Trophoblast cell (in vitro differentiated cells and primary cell): ENCODE results near the gene MUCL3.

ENCODE experiments used
- DNase-seq, 2 donors: peaks; one replicate each; pipeline ENCODE4 v3.0.0-alpha.2; 2016
- H2AFZ ChIP-seq: 2 replicates; pipeline ENCODE4 v1.6.1; 2013; ENCODE audit warnings: low read length, moderate library complexity, mild to moderate bottlenecking; ENCODE audit not compliant: insufficient read depth, poor library complexity
- H2AK5ac ChIP-seq: 2 replicates; pipeline ENCODE4 v1.6.1; 2013; ENCODE audit warnings: mild to moderate bottlenecking, low read length
- H2BK120ac ChIP-seq: 2 replicates; pipeline ENCODE4 v1.6.1; 2013; ENCODE audit warnings: low read length, mild to moderate bottlenecking, moderate library complexity; ENCODE audit not compliant: insufficient read depth, poor library complexity
- H2BK12ac ChIP-seq: 2 replicates; pipeline ENCODE4 v1.6.1; 2013; ENCODE audit warnings: mild to moderate bottlenecking, low read length, moderate library complexity
- H2BK5ac ChIP-seq: 2 replicates; pipeline ENCODE4 v1.6.1; 2013; ENCODE audit warnings: low read length, low read depth, moderate library complexity, mild to moderate bottlenecking; ENCODE audit not compliant: poor library complexity
- H3K14ac ChIP-seq: 2 replicates; pipeline ENCODE4 v1.6.1; 2013; ENCODE audit warnings: mild to moderate bottlenecking, low read length
- H3K18ac ChIP-seq: 2 replicates; pipeline ENCODE4 v1.6.1; 2013; ENCODE audit warnings: mild to moderate bottlenecking, low read length
- H3K23ac ChIP-seq: 2 replicates; pipeline ENCODE4 v1.6.1; 2013; ENCODE audit warnings: low read length
- H3K27ac ChIP-seq: 2 replicates; pipeline ENCODE4 v1.5.1; 2013; ENCODE audit warnings: low read depth, mild to moderate bottlenecking, inconsistent platforms, low read length, moderate library complexity
- H3K27me3 ChIP-seq: 2 replicates; pipeline ENCODE4 v1.6.1; 2013; ENCODE audit warnings: inconsistent platforms, mild to moderate bottlenecking, low read length, moderate library complexity; ENCODE audit not compliant: insufficient read depth
- H3K36me3 ChIP-seq, 2 experiments: 1 replicate in 1 of 2; 2 replicates in 1 of 2; pipeline ENCODE4 v1.6.1; 2013; ENCODE audit warnings: low read length in 2 of 2, mild to moderate bottlenecking in 2 of 2, moderate library complexity in 1 of 2; ENCODE audit not compliant: insufficient read depth in 2 of 2, control insufficient read depth in 1 of 2
- H3K4ac ChIP-seq: 2 replicates; pipeline ENCODE4 v1.6.1; 2013; ENCODE audit warnings: low read depth, mild to moderate bottlenecking, low read length, moderate library complexity
- H3K4me1 ChIP-seq, 2 experiments: 1 replicate in 1 of 2; 2 replicates in 1 of 2; pipeline ENCODE4 v1.6.1; 2013; ENCODE audit warnings: low read length in 2 of 2, mild to moderate bottlenecking in 2 of 2, moderate library complexity in 1 of 2; ENCODE audit not compliant: insufficient read depth in 2 of 2, control insufficient read depth in 1 of 2
- H3K4me2 ChIP-seq: 2 replicates; pipeline ENCODE4 v1.6.1; 2013; ENCODE audit warnings: inconsistent platforms, mild to moderate bottlenecking, low read length, moderate library complexity
- H3K4me3 ChIP-seq: 2 replicates; pipeline ENCODE4 v1.5.1; 2013; ENCODE audit warnings: mild to moderate bottlenecking, low read depth, low read length, inconsistent platforms
- H3K79me1 ChIP-seq: one replicate; pipeline ENCODE4 v1.6.1; 2013; ENCODE audit warnings: low read length
- H3K79me2 ChIP-seq: 2 replicates; pipeline ENCODE4 v1.6.1; 2013; ENCODE audit warnings: low read length, mild to moderate bottlenecking; ENCODE audit not compliant: control insufficient read depth, insufficient read depth, poor library complexity
- H3K9ac ChIP-seq: 2 replicates; pipeline ENCODE4 v1.6.1; 2013; ENCODE audit warnings: mild to moderate bottlenecking, low read length
- H3K9me3 ChIP-seq: 2 replicates; pipeline ENCODE4 v1.6.1; 2013; ENCODE audit warnings: low read depth, mild to moderate bottlenecking, control low read depth, inconsistent platforms, low read length; ENCODE audit not compliant: insufficient read depth
- H4K12ac ChIP-seq: 2 replicates; pipeline ENCODE4 v1.6.1; 2013; ENCODE audit warnings: low read depth, mild to moderate bottlenecking, low read length, moderate library complexity
- H4K8ac ChIP-seq: 2 replicates; pipeline ENCODE4 v1.6.1; 2013; ENCODE audit warnings: low read depth, mild to moderate bottlenecking, low read length, moderate library complexity
- H4K91ac ChIP-seq: one replicate; pipeline ENCODE4 v1.6.1; 2013; ENCODE audit warnings: low read depth, mild to moderate bottlenecking, low read length, moderate library complexity
- WGBS: extraction: QIAGEN DNeasy Blood & Tissue Kit; methylation state at CpG from one replicate; pipeline ENCODE4 v1.1.7; 2013; ENCODE audit warnings: missing lambda C conversion rate; ENCODE audit not compliant: insufficient read length, insufficient coverage; ENCODE audit errors: extremely low coverage; 5-methylcytosine and 5-hydroxymethylcytosine counted together

Gene MUCL3

GRCh38 chr6:30895343-30895742 lies 45.4 kb upstream of the MUCL3 start:
- H3K18ac ChIP-seq, result no peak overlapping the region
- no peaks in the 10 kb centered on the region for H3K4me1 ChIP-seq
- H2BK12ac ChIP-seq, result no peak overlapping the region
- no CpG with 5 or more reads among the region's 10 CpGs for WGBS
- no peaks in the 10 kb centered on the region for H3K79me2 ChIP-seq
- no peak overlapping the region for H2AFZ ChIP-seq
- H3K9ac ChIP-seq, result no peak overlapping the region
- H3K27me3 ChIP-seq, result no peaks in the 10 kb centered on the region
- H3K27ac ChIP-seq, result no peak overlapping the region
- no peak overlapping the region for H2BK120ac ChIP-seq
- no peak overlapping the region for H3K4me3 ChIP-seq
- H3K23ac ChIP-seq, result no peak overlapping the region
- no peak overlapping the region for H4K12ac ChIP-seq
- H3K4me2 ChIP-seq, result no peak overlapping the region
- H3K79me1 ChIP-seq, result no peaks in the 10 kb centered on the region
- H3K9me3 ChIP-seq, result no peaks in the 10 kb centered on the region
- peaks cover 84 to 95% of the 10 kb centered on the region in 2 experiments for H3K36me3 ChIP-seq
- no peak overlapping the region for H3K14ac ChIP-seq
- H2BK5ac ChIP-seq, result no peak overlapping the region
- no peak overlapping the region for H2AK5ac ChIP-seq
- DNase-seq, result no peak
- no peak overlapping the region for H3K4ac ChIP-seq
- no peak overlapping the region for H4K8ac ChIP-seq
- H4K91ac ChIP-seq, result no peak overlapping the region

- Histone ChIP-seq H3K4me2 (no peak overlapping the region), H4K12ac (no peak overlapping the region), H3K79me1 (no peaks in the 10 kb centered on the region), H4K8ac (no peak overlapping the region), H3K36me3 (peaks cover 72 to 83% of the 10 kb centered on the region in 2 experiments), H3K79me2 (no peaks in the 10 kb centered on the region), H3K14ac (no peak overlapping the region), H3K9me3 (no peaks in the 10 kb centered on the region), H3K27me3 (no peaks in the 10 kb centered on the region), H2BK12ac (no peak overlapping the region), H3K23ac (no peak overlapping the region), H3K4me1 (no peaks in the 10 kb centered on the region), H3K4ac (no peak overlapping the region), H4K91ac (no peak overlapping the region), H3K9ac (no peak overlapping the region), H2BK120ac (no peak overlapping the region), H2AK5ac (no peak overlapping the region), H3K27ac (no peak overlapping the region), H2BK5ac (no peak overlapping the region), H3K4me3 (no peak overlapping the region), H3K18ac (no peak overlapping the region), H2AFZ (no peak overlapping the region)
- WGBS, result no CpG with 5 or more reads among the region's 13 CpGs
- no peak for DNase-seq
Measured at GRCh38 chr6:30896541-30896940, 44.2 kb upstream of the MUCL3 start.

GRCh38 chr6:30897882-30898281 lies 42.9 kb upstream of the MUCL3 start:
- Histone ChIP-seq H3K4me1 (no peaks in the 10 kb centered on the region), H3K23ac (no peak overlapping the region), H2BK12ac (no peak overlapping the region), H3K27me3 (no peaks in the 10 kb centered on the region), H3K4ac (no peak overlapping the region), H2AFZ (no peak overlapping the region), H4K12ac (no peak overlapping the region), H3K36me3 (peaks cover 61 to 70% of the 10 kb centered on the region in 2 experiments), H3K9ac (no peak overlapping the region), H2BK5ac (no peak overlapping the region), H3K14ac (no peak overlapping the region), H4K91ac (no peak overlapping the region), H3K79me1 (no peaks in the 10 kb centered on the region), H2AK5ac (no peak overlapping the region), H3K4me3 (no peak overlapping the region), H3K4me2 (no peak overlapping the region), H2BK120ac (no peak overlapping the region), H3K79me2 (no peaks in the 10 kb centered on the region), H3K18ac (no peak overlapping the region), H3K9me3 (no peaks in the 10 kb centered on the region), H4K8ac (no peak overlapping the region), H3K27ac (no peak overlapping the region)
- no peak for DNase-seq
- WGBS, result no CpG with 5 or more reads among the region's 16 CpGs

GRCh38 chr6:30898750-30899360 lies 41.9 kb upstream of the MUCL3 start:
- Histone ChIP-seq H3K4me2 (no peak overlapping the region), H3K14ac (no peak overlapping the region), H2AFZ (no peak overlapping the region), H4K91ac (no peak overlapping the region), H3K27ac (no peak overlapping the region), H3K4me1 (no peaks in the 10 kb centered on the region), H3K36me3 (peaks cover 51 to 60% of the 10 kb centered on the region in 2 experiments), H3K4me3 (no peak overlapping the region), H3K79me1 (no peaks in the 10 kb centered on the region), H3K23ac (no peak overlapping the region), H4K12ac (no peak overlapping the region), H2BK120ac (no peak overlapping the region), H2BK5ac (no peak overlapping the region), H3K4ac (no peak overlapping the region), H2BK12ac (no peak overlapping the region), H3K18ac (no peak overlapping the region), H3K27me3 (no peaks in the 10 kb centered on the region), H3K9me3 (no peaks in the 10 kb centered on the region), H4K8ac (no peak overlapping the region), H3K79me2 (no peaks in the 10 kb centered on the region), H2AK5ac (no peak overlapping the region), H3K9ac (no peak overlapping the region)
- DNase-seq, result no peak
- WGBS, result no CpG with 5 or more reads among the region's 23 CpGs
